ENCODE measurements around the gene GPC5.

GRCh38 chr13:91836553-91836952, 438.1 kb downstream of the GPC5 start:
- no peak for TF ChIP-seq CTCF (IDR thresholded peaks at IDR 0.05)
- no peak for TF ChIP-seq POLR2A (IDR thresholded peaks at IDR 0.05)
